Activated naive CD8-positive, alpha-beta T cell treated with anti-CD3 and anti-CD28 coated beads, Interleukin-2, amount 10 ng/mL, durations not matched to agents 7 days and 5 days (primary cell): Measurements from ENCODE around the gene RPS6KA1. TPM values are rescaled to one million over a fixed set of nuclear protein-coding genes. Genes with fewer than 3 reads are reported as not detected.

Experiments
- microRNA-seq: library from miRNA; unstranded; fragments of <30 nt; microRNA quantifications from one replicate; pipeline ENCODE4 v1.2.0, GENCODE V29; 2022
- total RNA-seq, 2 experiments: library from RNA; stranded (reverse); gene quantifications; one replicate each; pipeline ENCODE4 v1.2.3, GENCODE V29; 2021

Gene RPS6KA1
- total RNA-seq, 2 experiments from 2014 or later: 138 to 153 TPM

Small RNA genes lying within 50 kb of the gene (microRNA-seq; reads per million reads assigned to microRNA genes)
- 11.2 reads per million, percentile 16 among the genes with 10 or more reads in this experiment for gene MIR1976

Other genes starting within 250 kb of the RPS6KA1 start
- 100 to 1,000 TPM; 531 to 542 TPM for gene SH3BGRL3, start 249.7 kb upstream of the RPS6KA1 start, total RNA-seq
- 10 to 100 TPM; 60.5 to 64.1 TPM for gene UBXN11, start 223.1 kb upstream of the RPS6KA1 start, total RNA-seq
- gene CD52, start 211.8 kb upstream of the RPS6KA1 start, total RNA-seq: 1,000 to 10,000 TPM; 1,078 to 1,088 TPM
- gene CRYBG2, start 175.6 kb upstream of the RPS6KA1 start, total RNA-seq: 10 to 100 TPM in 1 of 2 experiments, 1 to 10 TPM in 1; 7.9 to 10.3 TPM
- gene ZNF683, start 157.0 kb upstream of the RPS6KA1 start, total RNA-seq: 1 to 10 TPM; 9.3 to 9.9 TPM
- gene LIN28A, start 118.9 kb upstream of the RPS6KA1 start, total RNA-seq: not detected
- 10 to 100 TPM; 45.9 to 48.2 TPM for gene DHDDS, start 97.4 kb upstream of the RPS6KA1 start, total RNA-seq
- 100 to 1,000 TPM; 812 to 846 TPM for gene HMGN2, start 57.3 kb upstream of the RPS6KA1 start, total RNA-seq
- 100 to 1,000 TPM; 118 to 124 TPM for gene ARID1A, start 166.3 kb downstream of the RPS6KA1 start, total RNA-seq